ENCODE results near the gene MAP2K7. TPM values are rescaled to one million over a fixed set of nuclear protein-coding genes. Genes with fewer than 3 reads are reported as not detected.

The MAP2K7 gene
- total RNA-seq, 4 donors from 2014 or later, result 9.1 to 18.6 (median 14.9) TPM

DNA sequence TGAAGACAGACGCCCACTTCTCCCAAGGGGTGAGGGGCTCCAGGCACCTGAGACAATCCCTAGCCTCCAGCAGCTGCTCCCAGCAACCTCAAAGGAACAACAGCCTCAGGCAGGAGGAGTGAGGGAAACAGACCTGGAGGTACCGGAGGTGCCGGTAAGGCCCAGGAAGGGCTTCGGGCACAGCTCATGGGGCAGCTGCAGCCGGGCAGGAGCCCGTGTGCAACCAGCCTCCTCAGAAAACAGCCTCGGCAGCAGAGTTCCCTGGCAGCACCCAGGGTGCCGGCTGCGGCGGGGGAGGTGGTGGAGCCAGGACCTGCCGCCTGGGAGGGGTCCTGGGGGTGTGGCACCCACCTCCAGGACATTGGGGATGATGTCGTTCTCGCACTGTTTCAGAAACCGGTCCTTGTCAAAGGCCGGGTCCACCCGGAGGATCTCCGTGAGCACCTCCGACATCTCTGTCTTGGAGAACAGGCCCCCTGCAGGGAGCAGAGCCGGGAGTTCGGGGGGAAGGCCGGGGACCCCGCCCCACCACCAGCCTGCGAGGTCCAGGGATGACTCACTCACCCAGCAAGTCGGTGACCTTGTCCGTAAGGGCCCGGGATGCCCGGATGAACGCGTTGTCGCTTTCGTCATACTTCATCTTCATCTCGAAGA lies 28.7 kb downstream of the MAP2K7 start:
- H3K4me1 ChIP-seq, result peaks cover 0 to 37% of the 10 kb centered on the region in 2 donors
- no peak overlapping the region for H3K4me3 ChIP-seq (replicated peaks in 1 of 3)
- intact Hi-C loops (cut with DNase I), result no loop called here
- no peak for DNase-seq
- TF ChIP-seq, protein P1, sequence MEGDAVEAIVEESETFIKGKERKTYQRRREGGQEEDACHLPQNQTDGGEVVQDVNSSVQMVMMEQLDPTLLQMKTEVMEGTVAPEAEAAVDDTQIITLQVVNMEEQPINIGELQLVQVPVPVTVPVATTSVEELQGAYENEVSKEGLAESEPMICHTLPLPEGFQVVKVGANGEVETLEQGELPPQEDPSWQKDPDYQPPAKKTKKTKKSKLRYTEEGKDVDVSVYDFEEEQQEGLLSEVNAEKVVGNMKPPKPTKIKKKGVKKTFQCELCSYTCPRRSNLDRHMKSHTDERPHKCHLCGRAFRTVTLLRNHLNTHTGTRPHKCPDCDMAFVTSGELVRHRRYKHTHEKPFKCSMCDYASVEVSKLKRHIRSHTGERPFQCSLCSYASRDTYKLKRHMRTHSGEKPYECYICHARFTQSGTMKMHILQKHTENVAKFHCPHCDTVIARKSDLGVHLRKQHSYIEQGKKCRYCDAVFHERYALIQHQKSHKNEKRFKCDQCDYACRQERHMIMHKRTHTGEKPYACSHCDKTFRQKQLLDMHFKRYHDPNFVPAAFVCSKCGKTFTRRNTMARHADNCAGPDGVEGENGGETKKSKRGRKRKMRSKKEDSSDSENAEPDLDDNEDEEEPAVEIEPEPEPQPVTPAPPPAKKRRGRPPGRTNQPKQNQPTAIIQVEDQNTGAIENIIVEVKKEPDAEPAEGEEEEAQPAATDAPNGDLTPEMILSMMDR (IDR thresholded peaks at IDR 0.05), result no peak
- no peak for TF ChIP-seq POLR2A (IDR thresholded peaks at IDR 0.05)
- H3K27ac ChIP-seq, result no peak overlapping the region
- peaks cover 65 to 68% of the 10 kb centered on the region in 2 donors for H3K36me3 ChIP-seq
- H3K27me3 ChIP-seq, result no peaks in the 10 kb centered on the region
- WGBS, 2 donors, result 95 to 97% methylated on average over 21 to 23 of the region's 32 CpGs
- no peaks in the 10 kb centered on the region for H3K9me3 ChIP-seq

DNA sequence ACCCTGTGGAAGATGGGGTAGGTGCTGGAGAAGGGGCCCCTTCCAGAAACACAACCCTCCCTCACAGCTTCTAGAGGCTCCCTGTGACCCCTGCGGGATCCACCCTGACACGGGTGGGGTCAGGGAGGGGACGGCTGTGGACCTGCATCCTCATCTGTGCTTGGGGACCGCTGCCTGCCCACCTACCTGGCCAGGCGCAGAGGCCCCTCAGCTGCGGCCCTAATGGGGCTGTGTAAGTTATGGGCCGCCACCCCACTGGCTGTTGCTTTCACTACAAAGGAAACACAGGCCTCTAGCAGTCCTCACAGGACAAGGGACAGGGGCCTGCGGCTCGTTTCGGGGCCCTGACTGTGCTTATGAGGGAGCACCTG lies 29.2 kb downstream of the MAP2K7 start:
- 89 to 100% methylated on average over 6 to 10 of the region's 10 CpGs for WGBS, 2 donors
- DNase-seq, result no peak
- no peaks in the 10 kb centered on the region for H3K9me3 ChIP-seq
- H3K4me3 ChIP-seq (replicated peaks in 1 of 3), result no peak overlapping the region
- TF ChIP-seq, protein P1 (IDR thresholded peaks at IDR 0.05), result no peak
- TF ChIP-seq POLR2A (IDR thresholded peaks at IDR 0.05), result no peak
- peaks cover 0 to 33% of the 10 kb centered on the region in 2 donors for H3K4me1 ChIP-seq
- intact Hi-C loops (cut with DNase I), result no loop called here
- no peak overlapping the region for H3K27ac ChIP-seq
- H3K27me3 ChIP-seq, result no peaks in the 10 kb centered on the region
- peaks cover 66 to 73% of the 10 kb centered on the region in 2 donors for H3K36me3 ChIP-seq

DNA sequence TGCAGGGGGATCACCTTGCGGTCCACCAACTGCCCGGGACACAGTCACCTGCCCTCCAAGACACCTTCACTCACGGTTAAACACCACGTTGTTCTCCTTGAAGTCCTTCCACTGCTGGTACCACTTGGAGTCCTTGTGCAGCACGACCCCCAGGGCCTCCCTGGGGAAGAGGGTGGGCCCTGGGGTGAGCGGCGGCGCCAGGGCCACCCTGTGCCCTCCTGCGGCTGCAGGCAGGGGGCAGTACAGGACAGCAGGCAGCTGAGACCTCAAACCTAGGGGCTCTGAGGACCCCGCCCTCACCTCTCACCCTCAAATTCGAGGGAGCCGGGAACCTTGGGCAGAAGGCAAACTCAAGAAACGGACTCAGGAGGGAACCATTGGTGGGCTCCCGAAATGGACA lies 29.7 kb downstream of the MAP2K7 start:
- H3K4me3 ChIP-seq (replicated peaks in 1 of 3), result no peak overlapping the region
- 90 to 91% methylated on average over 14 of the region's 14 CpGs for WGBS, 2 donors
- TF ChIP-seq, protein P1 (IDR thresholded peaks at IDR 0.05), result no peak
- TF ChIP-seq POLR2A (IDR thresholded peaks at IDR 0.05), result no peak
- peaks cover 0 to 28% of the 10 kb centered on the region in 2 donors for H3K4me1 ChIP-seq
- no peaks in the 10 kb centered on the region for H3K27me3 ChIP-seq
- H3K9me3 ChIP-seq, result no peaks in the 10 kb centered on the region
- intact Hi-C loops (cut with DNase I), result no loop called here
- H3K27ac ChIP-seq, result no peak overlapping the region
- no peak for DNase-seq
- peaks cover 66 to 74% of the 10 kb centered on the region in 2 donors for H3K36me3 ChIP-seq

DNA sequence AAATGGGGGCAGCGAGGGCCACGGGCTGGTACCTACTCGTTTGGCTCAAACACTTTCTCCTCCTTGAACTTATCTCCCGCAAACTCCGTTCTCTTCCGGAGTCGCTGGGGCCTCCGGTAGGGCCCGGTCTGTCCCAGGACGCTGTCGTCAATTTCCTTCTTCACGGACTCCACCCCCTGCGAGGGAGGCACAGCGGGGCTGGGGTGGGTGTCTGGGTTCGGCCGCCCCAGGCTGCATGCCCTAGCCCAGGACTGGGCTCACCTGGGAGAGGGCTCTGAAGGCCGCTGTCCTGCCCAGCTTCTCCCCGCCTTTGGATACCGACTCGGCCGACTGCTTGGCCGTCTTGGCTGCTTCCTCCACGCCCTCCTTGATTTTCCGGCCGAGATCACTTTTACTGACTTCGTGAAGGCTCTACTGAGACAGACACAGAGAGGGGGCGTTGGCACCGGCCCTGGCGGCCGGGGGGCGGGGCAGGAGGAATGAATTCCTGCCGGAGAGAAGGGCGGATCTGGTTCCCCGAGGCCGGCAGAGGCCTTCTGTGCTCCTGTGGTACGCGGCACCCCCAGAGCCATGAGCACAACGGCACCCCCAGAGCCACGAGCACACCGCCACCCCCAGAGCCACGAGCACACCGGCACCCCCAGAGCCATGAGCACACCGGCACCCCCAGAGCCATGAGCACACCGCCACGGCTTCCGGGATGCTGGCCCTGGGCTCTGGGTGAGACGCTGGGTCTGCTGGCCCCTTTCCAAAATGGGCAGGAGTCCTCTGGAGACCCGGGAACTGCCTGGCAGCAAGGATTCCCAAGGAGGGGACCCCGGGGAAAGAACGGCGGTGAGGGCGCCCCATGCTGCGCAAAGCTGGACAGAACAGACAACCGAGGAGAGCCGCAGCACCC lies 30.4 kb downstream of the MAP2K7 start:
- DNase-seq, result no peak
- no peak for TF ChIP-seq POLR2A (IDR thresholded peaks at IDR 0.05)
- TF ChIP-seq, protein P1 (IDR thresholded peaks at IDR 0.05), result no peak
- Histone ChIP-seq H3K9me3 (no peaks in the 10 kb centered on the region), H3K27me3 (no peaks in the 10 kb centered on the region), H3K4me3 (replicated peaks in 1 of 3) (no peak overlapping the region), H3K36me3 (peaks cover 66 to 74% of the 10 kb centered on the region in 2 donors), H3K4me1 (peaks cover 6 to 29% of the 10 kb centered on the region in 2 donors), H3K27ac (no peak overlapping the region)
- WGBS, 2 donors, result 93 to 97% methylated on average over 39 to 54 of the region's 55 CpGs
- intact Hi-C loops (cut with DNase I), result no loop called here

DNA sequence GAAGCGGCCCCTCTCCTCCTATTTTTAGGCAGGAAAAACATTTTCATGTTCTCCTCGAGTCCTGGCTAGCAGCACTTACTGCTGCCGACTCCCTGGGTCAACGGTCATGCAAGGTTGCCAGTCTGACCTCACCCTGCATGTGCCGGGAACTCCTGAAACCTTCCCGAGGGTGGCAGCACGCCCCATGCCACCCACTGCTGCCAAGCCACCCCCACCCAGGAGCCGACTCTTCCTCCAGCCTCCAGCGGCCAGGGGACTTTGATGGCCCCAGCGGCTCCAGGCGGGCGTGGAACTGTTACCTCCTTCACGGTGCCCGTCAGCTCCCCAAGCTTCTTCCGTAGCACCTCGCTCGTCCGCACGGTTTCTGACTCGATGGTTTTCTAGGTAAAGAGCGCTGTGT lies 31.1 kb downstream of the MAP2K7 start:
- H3K4me1 ChIP-seq, result peaks cover 9 to 27% of the 10 kb centered on the region in 2 donors
- intact Hi-C loops (cut with DNase I), result no loop called here
- H3K27me3 ChIP-seq, result no peaks in the 10 kb centered on the region
- TF ChIP-seq, protein P1 (IDR thresholded peaks at IDR 0.05), result no peak
- TF ChIP-seq POLR2A (IDR thresholded peaks at IDR 0.05), result no peak
- no peaks in the 10 kb centered on the region for H3K9me3 ChIP-seq
- no peak for DNase-seq
- H3K27ac ChIP-seq, result no peak overlapping the region
- 96 to 97% methylated on average over 21 of the region's 21 CpGs for WGBS, 2 donors
- H3K36me3 ChIP-seq, result peaks cover 66 to 74% of the 10 kb centered on the region in 2 donors
- H3K4me3 ChIP-seq (replicated peaks in 1 of 3), result no peak overlapping the region
